K562 (cell line): ENCODE results near the gene BRAT1. TPM values are rescaled to one million over a fixed set of nuclear protein-coding genes. Genes with fewer than 3 reads are reported as not detected.
A peak's percentile ranks its signal among the peaks of the same experiment; 100 is the strongest.

Experiments
- ARID1B ChIP-seq: fragments of 450-650 bp; IDR thresholded peaks from 2 replicates; pipeline ENCODE4 v1.6.1; 2016; ENCODE audit warnings: antibody characterized with exemption, mild to moderate bottlenecking, inconsistent platforms
- CBFA2T2 ChIP-seq: fragments of 450-650 bp; conservative IDR thresholded peaks from 2 replicates; pipeline ENCODE4 v1.6.1; 2017; ENCODE audit warnings: mild to moderate bottlenecking
- CREM ChIP-seq: IDR thresholded peaks from 2 replicates; pipeline ENCODE4 v1.6.1; 2014; ENCODE audit warnings: antibody characterized with exemption, low read depth
- DDX20 ChIP-seq: fragments of 450-650 bp; IDR thresholded peaks from 2 replicates; pipeline ENCODE4 v1.6.1; 2016; ENCODE audit warnings: missing genetic modification characterization, low read depth, mild to moderate bottlenecking, missing compliant biosample characterization, moderate library complexity
- FOXM1 ChIP-seq, 2 experiments: fragments of 450-650 bp in 1 of 2; sonication (generic) in 1 of 2; formaldehyde crosslinking in 1 of 2; IDR thresholded peaks; 2 replicates each; pipeline versions ENCODE4 v1.6.1 to v1.9.0; 2017 to 2022; ENCODE audit warnings: low read depth in 2 of 2, mild to moderate bottlenecking in 2 of 2, missing genetic modification reagents in 1 of 2, moderate library complexity in 1 of 2
- KLF6 ChIP-seq: fragments of 250-450 bp; sonication (Bioruptor Pico); IDR thresholded peaks from 2 replicates; pipeline ENCODE4 v1.4.0; 2020; ENCODE audit warnings: mild to moderate bottlenecking, moderate library complexity, borderline replicate concordance
- MTA1 ChIP-seq: fragments of 450-650 bp; IDR thresholded peaks from 2 replicates; pipeline ENCODE4 v1.6.1; 2017; ENCODE audit warnings: borderline replicate concordance
- NR2C2 ChIP-seq, 2 experiments: fragments of 200-800 bp in 1 of 2; sonication (Bioruptor generic) in 1 of 2; sonication (generic) in 1 of 2; formaldehyde crosslinking in 1 of 2; IDR thresholded peaks; 2 replicates each; pipeline versions ENCODE4 v1.6.1 to v1.8.0; 2016 to 2022; ENCODE audit warnings: mild to moderate bottlenecking in 1 of 2, missing compliant biosample characterization in 1 of 2, missing genetic modification characterization in 1 of 2, missing genetic modification reagents in 1 of 2
- PHB ChIP-seq: fragments of 250-450 bp; sonication (Bioruptor Pico); IDR thresholded peaks from 2 replicates; pipeline ENCODE4 v1.5.0; 2021
- RBM25 ChIP-seq: fragments of 200-400 bp; formaldehyde crosslinking; IDR thresholded peaks from 2 replicates; pipeline ENCODE4 v1.6.1; 2018; ENCODE audit warnings: low read length, low read depth, moderate library complexity; ENCODE audit not compliant: severe bottlenecking
- SMARCE1 ChIP-seq: fragments of 450-650 bp; IDR thresholded peaks from 2 replicates; pipeline ENCODE4 v1.7.1; 2016; ENCODE audit warnings: mild to moderate bottlenecking
- ZNF695 ChIP-seq: fragments of 450-650 bp; formaldehyde crosslinking; IDR thresholded peaks from 2 replicates; pipeline ENCODE4 v1.4.0; 2020; ENCODE audit warnings: mild to moderate bottlenecking, moderate library complexity
- polyA plus RNA-seq, 8 experiments: library from polyadenylated mRNA; depleted of rRNA in 4 of 8; stranded (reverse) in 5 of 8; unstranded in 3 of 8; fragments of >200 nt; fragmentation: Nextera tagmentation in 2 of 8; fragmentation: Illumina TruSeq in 1 of 8; extraction: Ambion mirVana in 2 of 8; extraction: Trizol in 1 of 8; gene quantifications; 2 replicates each; pipeline versions ENCODE4 v1.2.1 to v1.2.3, GENCODE V29; 2011 to 2014; ENCODE audit warnings: inconsistent platforms in 1 of 8, missing spikeins in 1 of 8
- total RNA-seq, 7 experiments: library from RNA; depleted of rRNA in 6 of 7; stranded (reverse); fragments of >200 nt in 6 of 7; fragmentation: Illumina TruSeq in 2 of 7; extraction: Trizol in 2 of 7; gene quantifications; 2 replicates each; pipeline versions ENCODE4 v1.2.1 to v1.2.3, GENCODE V29; 2011 to 2021; ENCODE audit warnings: low replicate concordance in 1 of 7
- TF ChIP-seq, protein P1 (sequence below): fragments of 450-650 bp; IDR thresholded peaks from 2 replicates; pipeline ENCODE4 v1.6.1; 2018; ENCODE audit warnings: mild to moderate bottlenecking, low read depth; ENCODE audit not compliant: partially characterized antibody
- TF ChIP-seq, protein P2 (sequence below): fragments of 200-800 bp; sonication (Bioruptor generic); IDR thresholded peaks from 2 replicates; pipeline ENCODE4 v1.6.1; 2017; ENCODE audit warnings: missing genetic modification characterization, missing compliant biosample characterization
- TF ChIP-seq, protein P3 (sequence below), 3 experiments: fragments of 200-800 bp in 1 of 3; sonication (Bioruptor generic) in 1 of 3; sonication (generic) in 1 of 3; formaldehyde crosslinking in 1 of 3; IDR thresholded peaks; 2 replicates each; pipeline versions ENCODE4 v1.6.1 to v1.8.0; 2016 to 2022; ENCODE audit warnings: mild to moderate bottlenecking in 2 of 3, missing compliant biosample characterization in 2 of 3, missing genetic modification characterization in 2 of 3, missing genetic modification reagents in 1 of 3
- TF ChIP-seq, protein P4 (sequence below): fragments of 450-650 bp; IDR thresholded peaks from 2 replicates; pipeline ENCODE4 v1.6.1; 2016; ENCODE audit warnings: mild to moderate bottlenecking
- TF ChIP-seq, protein P5 (sequence below): fragments of 250-450 bp; sonication (Bioruptor Pico); IDR thresholded peaks from 2 replicates; pipeline ENCODE4 v1.4.0; 2020; ENCODE audit warnings: borderline replicate concordance

BRAT1 gene
- total and polyA plus RNA-seq, 9 of the 15 experiments (the other 6 are each of a cell fraction or from before 2014, with no cell fraction given): 0.13 to 49.6 (median 10.5) TPM

DNA sequence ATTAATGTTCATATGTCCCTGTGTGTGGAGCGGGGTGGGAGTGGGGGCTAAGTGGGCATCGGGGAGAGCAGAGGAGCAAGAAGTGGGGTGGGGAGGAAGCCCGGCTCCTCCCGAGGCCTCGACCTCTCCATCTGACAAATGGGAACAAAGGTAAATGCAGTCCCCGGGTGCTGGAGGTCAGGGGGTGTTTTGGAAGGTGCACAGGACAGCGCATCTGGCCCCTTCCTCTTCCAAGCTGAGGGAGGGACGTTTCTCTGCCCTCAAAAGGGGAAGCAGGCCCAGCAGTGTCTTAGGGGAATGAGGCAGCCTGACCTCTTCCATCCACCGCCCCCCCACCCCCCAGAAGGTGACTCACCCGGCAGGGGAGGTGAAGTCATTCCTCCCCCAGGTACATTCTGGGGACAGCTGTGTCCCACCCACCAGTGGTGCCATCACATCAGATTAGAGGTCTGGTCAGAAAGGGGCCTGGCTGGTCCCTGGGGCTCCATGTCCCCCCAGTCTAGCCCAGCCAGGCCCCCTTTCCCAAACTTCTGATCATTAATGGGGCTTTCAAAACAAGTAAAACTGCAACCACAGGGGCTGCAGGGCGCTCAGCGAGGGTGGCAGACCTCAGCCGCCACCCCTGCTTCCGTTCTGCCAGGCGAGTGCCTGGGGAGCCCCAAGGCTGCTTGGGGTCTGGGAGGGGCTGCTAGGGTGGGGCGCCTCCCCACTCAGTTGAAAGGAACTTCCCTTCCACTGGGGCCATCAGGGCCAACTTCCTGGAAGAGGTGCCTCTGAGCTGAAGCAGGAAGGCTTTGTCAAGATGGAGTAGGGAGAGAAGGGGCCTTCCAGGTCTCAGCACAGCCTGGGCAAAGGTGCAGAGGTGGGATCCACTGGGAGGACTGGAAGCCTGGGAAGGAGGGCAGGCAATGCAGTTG is 25.0 kb downstream of the BRAT1 start (continued):
- TF ChIP-seq, protein P1, sequence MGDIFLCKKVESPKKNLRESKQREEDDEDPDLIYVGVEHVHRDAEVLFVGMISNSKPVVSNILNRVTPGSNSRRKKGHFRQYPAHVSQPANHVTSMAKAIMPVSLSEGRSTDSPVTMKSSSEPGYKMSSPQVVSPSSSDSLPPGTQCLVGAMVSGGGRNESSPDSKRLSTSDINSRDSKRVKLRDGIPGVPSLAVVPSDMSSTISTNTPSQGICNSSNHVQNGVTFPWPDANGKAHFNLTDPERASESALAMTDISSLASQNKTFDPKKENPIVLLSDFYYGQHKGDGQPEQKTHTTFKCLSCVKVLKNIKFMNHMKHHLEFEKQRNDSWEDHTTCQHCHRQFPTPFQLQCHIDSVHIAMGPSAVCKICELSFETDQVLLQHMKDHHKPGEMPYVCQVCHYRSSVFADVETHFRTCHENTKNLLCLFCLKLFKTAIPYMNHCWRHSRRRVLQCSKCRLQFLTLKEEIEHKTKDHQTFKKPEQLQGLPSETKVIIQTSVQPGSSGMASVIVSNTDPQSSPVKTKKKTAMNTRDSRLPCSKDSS: no peak
- TF ChIP-seq RBM25: peak; percentile 15
- TF ChIP-seq ARID1B: peak; percentile 74
- TF ChIP-seq KLF6 (CRISPR knock-in tag): no peak
- TF ChIP-seq CBFA2T2: peak; percentile 40; the same call in 1 of the 2 replicates
- TF ChIP-seq, protein P2, sequence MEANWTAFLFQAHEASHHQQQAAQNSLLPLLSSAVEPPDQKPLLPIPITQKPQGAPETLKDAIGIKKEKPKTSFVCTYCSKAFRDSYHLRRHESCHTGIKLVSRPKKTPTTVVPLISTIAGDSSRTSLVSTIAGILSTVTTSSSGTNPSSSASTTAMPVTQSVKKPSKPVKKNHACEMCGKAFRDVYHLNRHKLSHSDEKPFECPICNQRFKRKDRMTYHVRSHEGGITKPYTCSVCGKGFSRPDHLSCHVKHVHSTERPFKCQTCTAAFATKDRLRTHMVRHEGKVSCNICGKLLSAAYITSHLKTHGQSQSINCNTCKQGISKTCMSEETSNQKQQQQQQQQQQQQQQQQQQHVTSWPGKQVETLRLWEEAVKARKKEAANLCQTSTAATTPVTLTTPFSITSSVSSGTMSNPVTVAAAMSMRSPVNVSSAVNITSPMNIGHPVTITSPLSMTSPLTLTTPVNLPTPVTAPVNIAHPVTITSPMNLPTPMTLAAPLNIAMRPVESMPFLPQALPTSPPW (CRISPR knock-in tag): peak; percentile 86
- TF ChIP-seq NR2C2 (CRISPR knock-in tag; IDR thresholded peaks at IDR 0.05): no peak
- 0 out of 2 replicates have a peak, but pooled peaks have one; percentile 20 for TF ChIP-seq NR2C2 (tag; IDR thresholded peaks at IDR 0.05)
- TF ChIP-seq CREM: peak; percentile 50
- TF ChIP-seq PHB: no peak
- TF ChIP-seq, protein P3, sequence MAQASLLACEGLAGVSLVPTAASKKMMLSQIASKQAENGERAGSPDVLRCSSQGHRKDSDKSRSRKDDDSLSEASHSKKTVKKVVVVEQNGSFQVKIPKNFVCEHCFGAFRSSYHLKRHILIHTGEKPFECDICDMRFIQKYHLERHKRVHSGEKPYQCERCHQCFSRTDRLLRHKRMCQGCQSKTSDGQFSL (CRISPR knock-in tag; IDR thresholded peaks at IDR 0.05): peak; percentile 94
- TF ChIP-seq, protein P3 (tag; IDR thresholded peaks at IDR 0.05): peak in 1 of 2 experiments; percentile 51; a peak in 1 of 4 replicates
- TF ChIP-seq, protein P4, sequence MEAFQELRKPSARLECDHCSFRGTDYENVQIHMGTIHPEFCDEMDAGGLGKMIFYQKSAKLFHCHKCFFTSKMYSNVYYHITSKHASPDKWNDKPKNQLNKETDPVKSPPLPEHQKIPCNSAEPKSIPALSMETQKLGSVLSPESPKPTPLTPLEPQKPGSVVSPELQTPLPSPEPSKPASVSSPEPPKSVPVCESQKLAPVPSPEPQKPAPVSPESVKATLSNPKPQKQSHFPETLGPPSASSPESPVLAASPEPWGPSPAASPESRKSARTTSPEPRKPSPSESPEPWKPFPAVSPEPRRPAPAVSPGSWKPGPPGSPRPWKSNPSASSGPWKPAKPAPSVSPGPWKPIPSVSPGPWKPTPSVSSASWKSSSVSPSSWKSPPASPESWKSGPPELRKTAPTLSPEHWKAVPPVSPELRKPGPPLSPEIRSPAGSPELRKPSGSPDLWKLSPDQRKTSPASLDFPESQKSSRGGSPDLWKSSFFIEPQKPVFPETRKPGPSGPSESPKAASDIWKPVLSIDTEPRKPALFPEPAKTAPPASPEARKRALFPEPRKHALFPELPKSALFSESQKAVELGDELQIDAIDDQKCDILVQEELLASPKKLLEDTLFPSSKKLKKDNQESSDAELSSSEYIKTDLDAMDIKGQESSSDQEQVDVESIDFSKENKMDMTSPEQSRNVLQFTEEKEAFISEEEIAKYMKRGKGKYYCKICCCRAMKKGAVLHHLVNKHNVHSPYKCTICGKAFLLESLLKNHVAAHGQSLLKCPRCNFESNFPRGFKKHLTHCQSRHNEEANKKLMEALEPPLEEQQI: no peak
- TF ChIP-seq DDX20: no peak
- TF ChIP-seq, protein P5, sequence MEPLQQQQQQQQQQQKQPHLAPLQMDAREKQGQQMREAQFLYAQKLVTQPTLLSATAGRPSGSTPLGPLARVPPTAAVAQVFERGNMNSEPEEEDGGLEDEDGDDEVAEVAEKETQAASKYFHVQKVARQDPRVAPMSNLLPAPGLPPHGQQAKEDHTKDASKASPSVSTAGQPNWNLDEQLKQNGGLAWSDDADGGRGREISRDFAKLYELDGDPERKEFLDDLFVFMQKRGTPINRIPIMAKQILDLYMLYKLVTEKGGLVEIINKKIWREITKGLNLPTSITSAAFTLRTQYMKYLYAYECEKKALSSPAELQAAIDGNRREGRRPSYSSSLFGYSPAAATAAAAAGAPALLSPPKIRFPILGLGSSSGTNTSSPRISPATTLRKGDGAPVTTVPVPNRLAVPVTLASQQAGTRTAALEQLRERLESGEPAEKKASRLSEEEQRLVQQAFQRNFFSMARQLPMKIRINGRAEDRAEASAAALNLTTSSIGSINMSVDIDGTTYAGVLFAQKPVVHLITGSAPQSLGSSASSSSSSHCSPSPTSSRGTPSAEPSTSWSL (CRISPR knock-in tag): no peak
- TF ChIP-seq FOXM1 (IDR thresholded peaks at IDR 0.05; ENCODE audit: low read depth): peak; percentile 54; the same call in 1 of the 2 replicates
- no peak for TF ChIP-seq FOXM1 (CRISPR knock-in tag; IDR thresholded peaks at IDR 0.05; ENCODE audit: low read depth)
- TF ChIP-seq SMARCE1: peak; percentile 93
- peak; percentile 49; the same call in 1 of the 2 replicates for TF ChIP-seq MTA1
- TF ChIP-seq ZNF695 (CRISPR knock-in tag): no peak
